Activated T-cell treated with anti-CD3 and anti-CD28 coated beads for 1 hour (primary cell): ENCODE measurements around the gene ADAP1.
"Not testable (repeated sequence)": the region's sequence is repeated elsewhere in the genome, so short reads cannot be mapped to it uniquely, and the experiment has no call there.

ENCODE experiments used
- DNase-seq: peaks from one replicate; pipeline ENCODE4 v3.0.0-alpha.2; 2020; ENCODE audit warnings: low read depth

The ADAP1 gene

DNA sequence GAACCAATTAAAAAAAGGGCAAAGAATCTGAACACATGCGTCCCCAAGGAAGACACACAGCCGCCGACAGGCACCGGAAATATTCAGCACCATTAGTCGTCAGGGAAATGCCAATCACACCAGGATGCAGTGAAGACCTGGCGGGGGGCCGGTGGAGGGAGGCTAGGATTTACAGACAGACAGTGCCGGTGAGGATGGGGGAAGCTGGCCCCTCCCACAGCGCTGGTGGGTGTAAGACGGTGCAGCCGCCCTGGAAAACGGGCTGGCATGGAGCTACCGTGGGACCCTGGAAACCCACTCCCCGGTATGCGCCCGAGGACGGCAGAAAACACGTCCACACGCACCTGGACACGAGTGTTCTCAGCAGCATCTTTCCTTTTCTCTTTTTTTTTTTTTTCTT lies 4.8 kb upstream of the ADAP1 start:
- DNase-seq: no peak

DNA sequence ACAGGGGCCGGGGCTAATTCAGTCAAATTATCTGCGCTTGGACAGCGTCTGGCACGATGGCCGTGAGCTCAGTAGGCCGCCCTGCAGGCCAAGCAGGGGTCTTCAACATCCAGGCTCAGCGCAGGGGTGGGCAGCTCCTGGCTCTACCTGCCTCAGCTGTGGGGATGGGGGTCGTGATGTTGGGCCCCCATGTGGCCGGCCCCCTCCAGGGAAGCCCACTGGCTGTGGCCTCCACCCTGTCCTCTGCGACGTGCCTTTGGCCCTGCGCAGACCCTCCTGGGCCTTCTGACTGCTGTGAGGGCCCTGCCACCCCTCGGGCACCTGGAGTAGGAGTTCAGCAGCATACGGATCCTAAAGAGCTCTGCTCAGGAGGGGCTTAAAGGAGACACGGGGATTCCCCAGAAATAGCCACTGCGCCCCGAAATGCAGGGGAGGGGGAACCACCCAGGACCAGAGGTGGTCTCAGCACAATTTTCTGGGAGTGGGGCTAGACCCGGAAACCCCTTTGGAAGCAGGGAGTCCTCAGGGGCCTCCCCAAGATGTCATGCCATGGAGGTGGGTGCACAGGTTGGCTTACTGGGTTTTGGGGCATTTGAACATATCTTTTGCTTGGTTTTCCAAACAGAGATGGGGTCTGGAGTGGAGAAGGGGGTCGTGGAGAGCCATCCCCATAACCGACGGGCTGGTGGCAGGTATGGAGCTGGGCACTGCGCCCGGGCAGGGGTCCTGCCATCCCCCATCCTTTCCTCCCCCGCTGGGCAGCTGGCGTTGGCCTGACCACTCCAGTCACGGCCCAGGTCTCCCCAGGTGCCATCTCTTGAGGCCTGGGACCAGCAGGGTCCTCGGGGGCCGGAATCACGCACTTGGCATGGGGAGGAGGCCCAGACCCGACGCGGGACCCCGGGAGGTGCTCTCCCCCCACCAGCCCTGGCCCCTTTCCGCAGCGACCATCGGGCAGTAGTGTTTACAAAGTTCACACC lies 4.0 kb upstream of the ADAP1 start:
- no peak for DNase-seq

DNA sequence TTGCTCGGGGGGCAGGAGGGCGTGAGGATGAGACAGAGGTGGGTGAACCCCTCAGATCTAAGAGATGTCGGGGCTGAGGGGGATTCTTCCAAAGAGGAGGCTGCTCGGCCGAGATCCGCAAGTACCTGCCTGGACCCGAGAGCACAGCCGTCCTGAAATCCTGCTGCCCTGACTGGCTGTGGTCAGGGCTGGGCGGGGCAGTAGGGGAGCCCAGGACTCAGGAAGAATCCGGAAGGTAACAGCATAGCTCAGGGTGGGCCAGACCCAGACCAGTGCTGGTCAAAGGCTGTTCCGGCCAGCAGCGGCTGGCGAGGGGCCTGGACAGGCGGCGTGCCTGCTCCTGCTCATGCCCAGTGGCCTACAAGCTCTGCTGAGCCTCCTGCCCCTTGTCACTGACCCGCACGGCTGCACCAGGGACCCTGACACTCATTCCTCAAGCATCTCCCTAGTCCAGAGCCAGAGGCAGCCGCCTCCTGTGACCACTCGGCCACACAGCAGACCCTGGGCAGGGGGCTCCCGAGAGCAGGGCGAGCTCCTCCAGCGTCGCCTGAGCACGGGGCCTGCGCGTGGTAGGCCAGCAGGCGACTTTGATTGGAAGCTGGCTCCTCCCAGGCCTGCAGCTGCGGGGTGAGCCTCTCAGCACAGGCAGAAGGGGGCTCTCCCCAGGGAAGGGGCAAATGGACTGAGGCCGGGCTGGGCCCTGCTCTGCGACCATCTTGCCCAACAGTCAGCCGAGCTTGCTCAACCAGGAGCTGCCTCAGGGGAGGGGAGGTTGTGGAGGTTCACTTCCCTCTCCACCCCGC lies 3.1 kb upstream of the ADAP1 start:
- DNase-seq: no peak

GRCh38 chr7:956031-956430 lies 1.6 kb upstream of the ADAP1 start:
- no peak for DNase-seq

- no peak for DNase-seq
These were observed 743 bp downstream of the ADAP1 start for GRCh38 chr7:953547-954327.

- DNase-seq: no peak
These were observed 1.7 kb downstream of the ADAP1 start for GRCh38 chr7:952548-953441.

- DNase-seq: no peak
These were observed 2.5 kb downstream of the ADAP1 start for GRCh38 chr7:951881-952547.

DNA sequence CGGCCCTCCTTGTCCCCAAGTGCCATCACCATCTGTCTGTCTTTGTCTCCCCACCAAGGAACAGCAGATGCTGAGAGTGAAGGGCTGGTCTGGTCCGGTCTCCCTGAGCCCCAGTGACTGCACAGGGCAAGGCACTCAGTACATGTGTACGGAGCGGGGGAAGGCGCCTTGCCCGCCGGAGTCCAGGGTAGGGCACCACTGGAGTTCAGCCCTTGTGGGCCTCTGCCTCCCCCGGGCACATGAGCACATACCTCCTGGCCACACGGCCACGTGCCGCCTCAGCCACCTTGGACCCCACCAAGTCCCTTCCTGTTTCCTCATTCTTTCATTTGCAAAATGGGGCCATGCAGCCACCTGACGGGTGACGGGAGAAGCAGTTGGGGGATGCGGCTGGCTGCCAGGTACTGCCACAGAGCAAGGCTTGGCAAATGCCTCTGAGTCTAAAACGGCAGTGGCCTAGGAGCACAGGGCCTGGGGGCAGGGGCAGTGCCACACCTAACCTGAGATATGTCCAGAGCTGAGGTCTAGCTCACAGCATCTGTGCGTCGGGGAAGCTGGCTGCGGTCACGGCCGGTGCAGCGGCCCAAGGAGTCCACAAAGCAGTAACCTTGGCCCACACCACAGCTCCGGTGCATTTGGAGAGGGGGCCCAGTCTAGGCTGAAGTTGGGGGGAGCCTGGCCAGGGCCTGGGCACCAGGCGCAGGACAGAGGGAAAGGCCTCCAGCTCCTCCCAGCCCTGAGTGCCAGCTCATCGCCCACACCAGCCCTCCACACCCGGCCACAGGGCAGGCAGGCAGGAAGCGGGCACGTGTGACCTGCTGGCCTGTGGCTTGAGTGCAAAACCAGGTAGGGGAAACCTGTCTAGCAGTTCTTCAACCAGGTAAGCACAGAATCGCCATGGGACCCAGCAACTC lies 5.2 kb downstream of the ADAP1 start:
- DNase-seq: no peak

DNA sequence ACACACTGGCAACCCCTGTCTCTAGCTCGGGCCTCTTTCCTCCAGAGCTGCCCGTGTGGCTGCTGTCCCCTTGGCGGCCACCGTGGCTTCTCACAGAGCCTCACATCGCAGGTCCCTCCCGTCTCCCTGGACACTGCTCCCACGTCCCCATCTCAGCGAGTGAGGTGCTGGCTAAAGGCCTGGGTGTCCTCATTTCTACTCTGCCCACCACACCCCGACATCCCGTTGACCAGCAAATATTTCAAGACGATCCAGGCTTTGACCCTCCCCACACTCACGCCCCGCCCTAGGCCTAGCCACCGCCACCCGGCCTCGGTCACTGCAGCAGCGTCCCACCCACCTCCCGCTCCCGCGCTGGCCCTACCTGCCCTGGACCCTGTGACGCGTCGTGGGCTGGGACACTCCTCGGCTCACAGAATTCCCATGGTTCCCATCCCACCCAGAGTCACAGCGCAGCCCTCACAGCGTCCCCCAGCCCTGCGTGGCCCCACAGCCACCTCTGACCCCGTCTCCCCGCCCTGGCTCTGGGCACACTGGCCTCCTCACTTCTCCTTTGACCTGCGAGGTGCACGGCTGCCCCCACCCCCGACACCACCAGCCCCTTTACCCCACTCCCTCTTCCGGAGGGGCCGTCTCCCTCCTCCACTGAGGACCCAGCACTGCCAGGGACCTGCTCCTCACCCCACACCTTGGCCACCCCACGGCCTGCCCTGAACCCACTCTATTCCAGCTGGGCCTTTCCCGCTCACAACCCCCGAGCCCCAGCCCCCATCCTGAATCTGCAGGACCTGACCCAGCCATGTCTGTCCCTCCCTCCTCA lies 6.9 kb downstream of the ADAP1 start:
- DNase-seq: no peak

DNA sequence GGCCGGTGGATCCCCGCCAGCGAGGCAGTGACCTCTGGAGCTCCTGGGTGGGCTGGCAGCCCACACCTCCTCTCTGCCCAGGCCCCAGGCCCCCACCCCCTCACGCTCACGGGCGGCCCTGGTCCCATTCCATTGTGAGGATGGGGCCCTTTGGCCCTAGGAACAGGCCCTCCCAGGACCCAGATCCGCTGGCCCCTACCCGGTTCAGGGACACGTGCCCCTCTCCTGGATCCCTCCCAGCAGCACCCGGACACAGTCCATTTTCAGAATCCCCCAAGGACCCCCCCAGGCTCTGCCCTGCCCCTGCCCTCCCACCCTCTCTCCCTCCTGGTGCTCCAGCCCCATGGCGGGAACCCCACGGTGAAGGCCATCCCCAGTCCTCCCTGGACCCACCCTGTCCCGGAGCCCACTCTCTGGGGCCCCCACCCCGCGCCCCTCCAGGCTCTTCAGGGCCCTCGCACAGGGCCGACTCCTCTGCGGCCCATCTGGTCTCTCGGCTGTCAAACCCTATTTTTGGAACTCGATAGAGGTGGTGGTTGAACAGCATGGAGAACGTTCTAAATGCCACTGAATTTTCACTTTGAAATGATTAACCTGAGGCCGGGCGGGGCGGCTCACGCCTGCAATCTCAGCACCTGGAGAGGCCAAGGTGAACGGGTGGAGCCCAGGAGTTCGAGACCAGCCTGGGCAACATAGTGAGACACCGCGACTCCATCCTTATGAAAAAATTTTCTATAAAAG lies 8.1 kb downstream of the ADAP1 start:
- DNase-seq: no peak

- no peak for DNase-seq
These were observed 8.8 kb downstream of the ADAP1 start for GRCh38 chr7:945556-946255.

DNA sequence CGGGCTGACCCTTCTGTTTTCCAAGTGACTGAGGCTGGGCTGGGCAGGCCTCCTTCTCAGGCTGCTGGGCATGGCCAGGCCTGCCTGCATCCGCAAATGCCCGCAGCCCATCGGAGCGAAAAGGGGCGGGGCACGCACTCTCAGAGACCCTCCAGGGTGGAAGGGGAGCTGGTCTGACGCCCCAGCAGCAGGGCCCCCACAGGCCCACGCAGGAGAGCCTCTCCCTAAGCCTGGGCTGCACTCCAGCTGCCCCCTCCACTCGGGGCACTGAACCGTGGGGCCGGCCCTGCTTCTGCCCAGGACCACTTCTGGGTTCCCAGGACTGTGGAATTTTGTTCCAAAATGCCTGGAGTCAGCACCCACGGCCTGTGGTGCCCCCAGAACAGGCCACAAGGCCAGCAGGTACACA lies 9.3 kb downstream of the ADAP1 start:
- DNase-seq: no peak

GRCh38 chr7:944744-945143 lies 9.7 kb downstream of the ADAP1 start:
- no peak for DNase-seq

GRCh38 chr7:943793-944192 lies 10.7 kb downstream of the ADAP1 start:
- DNase-seq: not testable (repeated sequence)

DNA sequence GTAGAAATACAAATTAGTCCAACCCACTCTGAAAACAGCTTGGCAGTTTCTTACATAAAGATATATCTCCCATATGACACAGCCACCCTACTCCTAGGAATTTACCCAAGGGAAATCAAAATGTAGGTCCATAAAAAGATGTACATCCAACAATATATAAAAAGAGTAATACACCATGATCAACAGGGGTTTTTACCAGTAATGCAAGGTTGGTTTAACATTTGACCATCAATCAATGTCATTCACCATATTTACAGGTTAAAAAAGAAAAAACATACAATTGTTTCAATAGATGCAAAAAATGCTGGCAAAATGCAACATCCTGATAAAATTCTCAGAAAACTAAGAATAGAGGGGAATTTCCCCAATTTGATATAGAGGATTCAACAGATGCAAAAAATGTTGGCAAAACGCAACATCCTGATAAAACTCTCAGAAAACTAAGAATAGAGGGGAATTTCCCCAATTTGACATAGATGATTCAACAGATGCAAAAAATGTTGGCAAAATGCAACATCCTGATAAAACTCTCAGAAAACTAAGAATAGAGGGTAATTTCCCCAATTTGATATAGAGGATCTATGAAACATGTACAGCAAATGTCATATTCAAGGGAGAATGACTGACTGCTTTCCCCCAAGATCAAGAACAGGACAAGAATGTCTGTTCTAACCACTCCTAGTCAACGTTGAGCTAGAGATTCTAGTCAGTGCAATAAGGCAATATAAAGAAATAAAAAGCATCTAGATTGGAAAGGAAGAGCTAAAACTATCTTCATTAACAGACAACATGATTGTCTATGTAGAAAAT lies 13.7 kb downstream of the ADAP1 start:
- no peak for DNase-seq

DNA sequence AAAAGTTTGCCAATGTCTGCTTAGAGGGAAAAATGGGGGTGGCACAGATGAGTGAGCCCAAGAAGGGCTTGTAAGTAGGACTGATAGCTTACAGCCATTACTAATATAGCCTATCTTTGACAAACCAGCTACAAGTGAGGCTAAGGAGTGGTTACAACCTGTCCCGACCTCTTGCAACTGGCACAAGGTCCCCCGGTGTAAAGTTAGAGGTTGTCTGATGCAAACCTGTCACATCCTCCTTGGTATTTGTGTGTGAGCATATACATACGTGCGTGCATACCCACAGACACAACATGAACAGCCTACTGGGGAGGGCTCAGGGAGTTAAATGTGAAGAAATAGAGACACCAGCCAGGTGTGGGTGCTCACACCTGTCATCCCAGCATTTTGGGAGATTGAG lies 14.6 kb downstream of the ADAP1 start:
- no peak for DNase-seq
